ENCODE data around the gene MAST4.

MAST4 gene

DNA sequence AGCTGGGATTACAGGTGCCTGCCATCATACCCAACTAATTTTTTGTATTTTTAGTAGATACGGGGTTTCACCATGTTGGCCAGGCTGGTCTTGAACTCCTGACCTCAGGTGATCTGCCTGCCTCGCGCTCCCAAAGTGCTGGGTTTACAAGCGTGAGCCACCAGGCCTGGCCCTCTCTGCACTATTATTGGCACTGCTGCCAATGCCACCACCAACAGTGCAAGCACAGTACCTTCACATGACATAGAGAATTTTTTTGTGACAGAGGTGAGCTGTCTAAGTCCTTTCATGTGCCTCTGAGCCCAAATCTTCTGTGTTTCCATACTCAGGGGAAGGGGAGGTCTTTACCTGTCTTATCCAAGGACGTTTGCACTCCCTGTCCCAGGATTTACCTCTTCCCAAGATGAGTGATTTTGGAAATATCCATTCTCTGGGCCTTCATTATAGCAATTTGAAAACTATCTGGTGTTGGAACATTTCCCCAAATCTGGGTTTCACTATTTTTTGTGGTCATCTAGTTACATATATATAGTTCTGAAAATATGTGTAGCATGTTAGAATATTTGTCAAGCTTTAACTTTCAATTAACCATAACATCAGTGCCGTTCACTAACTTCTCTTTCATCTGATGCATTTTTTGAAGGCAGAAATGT is 605.8 kb downstream of the MAST4 start:
- no peaks in the 10 kb centered on the region for H3K27me3 ChIP-seq (ENCODE audit: control insufficient read depth, insufficient read depth, low read length)
- no peaks in the 10 kb centered on the region for H3K79me2 ChIP-seq
- H2AFZ ChIP-seq: no peak overlapping the region
- H3K4me3 ChIP-seq (ENCODE audit: low read depth, low read length): no peak overlapping the region
- no peak overlapping the region for H3K27ac ChIP-seq
- no peak overlapping the region for H3K9ac ChIP-seq
- H3K4me1 ChIP-seq: no peaks in the 10 kb centered on the region
- TF ChIP-seq, protein P1, sequence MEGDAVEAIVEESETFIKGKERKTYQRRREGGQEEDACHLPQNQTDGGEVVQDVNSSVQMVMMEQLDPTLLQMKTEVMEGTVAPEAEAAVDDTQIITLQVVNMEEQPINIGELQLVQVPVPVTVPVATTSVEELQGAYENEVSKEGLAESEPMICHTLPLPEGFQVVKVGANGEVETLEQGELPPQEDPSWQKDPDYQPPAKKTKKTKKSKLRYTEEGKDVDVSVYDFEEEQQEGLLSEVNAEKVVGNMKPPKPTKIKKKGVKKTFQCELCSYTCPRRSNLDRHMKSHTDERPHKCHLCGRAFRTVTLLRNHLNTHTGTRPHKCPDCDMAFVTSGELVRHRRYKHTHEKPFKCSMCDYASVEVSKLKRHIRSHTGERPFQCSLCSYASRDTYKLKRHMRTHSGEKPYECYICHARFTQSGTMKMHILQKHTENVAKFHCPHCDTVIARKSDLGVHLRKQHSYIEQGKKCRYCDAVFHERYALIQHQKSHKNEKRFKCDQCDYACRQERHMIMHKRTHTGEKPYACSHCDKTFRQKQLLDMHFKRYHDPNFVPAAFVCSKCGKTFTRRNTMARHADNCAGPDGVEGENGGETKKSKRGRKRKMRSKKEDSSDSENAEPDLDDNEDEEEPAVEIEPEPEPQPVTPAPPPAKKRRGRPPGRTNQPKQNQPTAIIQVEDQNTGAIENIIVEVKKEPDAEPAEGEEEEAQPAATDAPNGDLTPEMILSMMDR (IDR thresholded peaks at IDR 0.05): no peak
- no peaks in the 10 kb centered on the region for H3K9me3 ChIP-seq (ENCODE audit: control insufficient read depth, low read length)
- no peak overlapping the region for H3K4me2 ChIP-seq (ENCODE audit: low read length)
- no peaks in the 10 kb centered on the region for H3K36me3 ChIP-seq (ENCODE audit: control insufficient read depth, insufficient read depth, low read length)

DNA sequence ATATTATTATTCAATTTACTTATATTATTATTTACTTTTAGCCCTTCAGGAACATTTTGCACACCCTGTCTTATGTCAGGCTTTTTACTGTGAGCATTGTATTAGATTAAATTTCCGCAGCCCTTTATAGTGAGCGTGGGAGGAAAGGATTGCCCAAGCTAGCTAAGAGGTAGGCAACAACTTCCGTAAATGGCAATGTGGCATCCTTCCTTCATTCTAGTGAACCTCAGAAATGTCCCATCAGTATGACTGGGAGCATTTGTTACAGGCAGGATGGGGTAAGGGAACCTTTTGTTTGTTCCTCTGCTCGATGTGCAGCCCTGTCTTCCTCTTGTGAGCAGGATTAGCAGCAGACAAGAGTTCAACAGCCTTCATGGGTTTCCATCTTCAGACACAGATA is 606.6 kb downstream of the MAST4 start:
- H3K9ac ChIP-seq: no peak overlapping the region
- no peak overlapping the region for H3K27ac ChIP-seq
- no peaks in the 10 kb centered on the region for H3K27me3 ChIP-seq (ENCODE audit: control insufficient read depth, insufficient read depth, low read length)
- no peaks in the 10 kb centered on the region for H3K36me3 ChIP-seq (ENCODE audit: control insufficient read depth, insufficient read depth, low read length)
- no peak overlapping the region for H3K4me2 ChIP-seq (ENCODE audit: low read length)
- H3K4me1 ChIP-seq: no peaks in the 10 kb centered on the region
- no peak overlapping the region for H3K4me3 ChIP-seq (ENCODE audit: low read depth, low read length)
- no peaks in the 10 kb centered on the region for H3K79me2 ChIP-seq
- no peaks in the 10 kb centered on the region for H3K9me3 ChIP-seq (ENCODE audit: control insufficient read depth, low read length)
- no peak overlapping the region for H2AFZ ChIP-seq
- TF ChIP-seq, protein P1 (IDR thresholded peaks at IDR 0.05): no peak

DNA sequence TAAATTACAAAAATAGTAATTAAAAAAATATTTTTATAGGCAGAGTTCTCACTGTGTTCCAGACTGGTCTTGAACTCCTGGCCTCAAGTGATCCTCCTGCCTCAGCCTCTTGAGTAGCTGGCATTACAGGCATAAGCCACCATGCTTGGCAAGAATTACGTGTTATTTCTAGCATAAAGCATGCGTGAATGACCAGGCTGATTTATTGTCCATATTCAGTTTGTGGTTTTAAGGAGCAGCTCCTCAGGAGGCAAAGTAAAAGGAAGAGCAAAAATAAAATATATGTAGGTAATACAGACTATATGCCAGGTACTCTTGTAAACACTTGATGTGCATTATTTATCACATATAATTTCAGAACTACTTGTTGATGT is 607.5 kb downstream of the MAST4 start:
- no peaks in the 10 kb centered on the region for H3K36me3 ChIP-seq (ENCODE audit: control insufficient read depth, insufficient read depth, low read length)
- no peak overlapping the region for H3K4me2 ChIP-seq (ENCODE audit: low read length)
- H3K27ac ChIP-seq: no peak overlapping the region
- no peaks in the 10 kb centered on the region for H3K79me2 ChIP-seq
- no peak overlapping the region for H3K4me3 ChIP-seq (ENCODE audit: low read depth, low read length)
- H3K27me3 ChIP-seq (ENCODE audit: control insufficient read depth, insufficient read depth, low read length): no peaks in the 10 kb centered on the region
- no peak overlapping the region for H2AFZ ChIP-seq
- no peak overlapping the region for H3K9ac ChIP-seq
- TF ChIP-seq, protein P1 (IDR thresholded peaks at IDR 0.05): no peak
- no peaks in the 10 kb centered on the region for H3K4me1 ChIP-seq
- no peaks in the 10 kb centered on the region for H3K9me3 ChIP-seq (ENCODE audit: control insufficient read depth, low read length)

DNA sequence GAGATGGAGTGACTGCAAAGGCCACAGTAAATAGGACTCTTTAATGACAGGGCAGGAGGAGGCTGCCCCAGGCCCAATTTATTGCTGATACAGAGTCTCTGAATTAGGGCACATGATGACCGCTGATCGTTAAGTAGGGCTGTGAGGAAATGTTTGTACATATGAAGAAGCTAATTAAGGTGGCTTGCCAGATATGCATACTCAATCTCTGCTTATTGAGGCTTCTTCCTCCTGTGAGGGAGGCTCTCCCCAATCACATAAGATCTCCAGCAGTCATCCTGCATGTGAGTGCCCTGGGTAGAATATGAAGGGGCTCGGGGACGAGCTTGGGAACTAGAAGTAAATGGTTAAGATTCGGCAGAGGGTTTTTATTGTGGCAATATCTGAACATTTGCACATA is 608.6 kb downstream of the MAST4 start:
- Histone ChIP-seq H3K4me1 (no peaks in the 10 kb centered on the region), H3K27me3 (ENCODE audit: control insufficient read depth, insufficient read depth, low read length) (no peaks in the 10 kb centered on the region), H2AFZ (no peak overlapping the region), H3K36me3 (ENCODE audit: control insufficient read depth, insufficient read depth, low read length) (no peaks in the 10 kb centered on the region), H3K9ac (no peak overlapping the region), H3K4me2 (ENCODE audit: low read length) (no peak overlapping the region), H3K9me3 (ENCODE audit: control insufficient read depth, low read length) (no peaks in the 10 kb centered on the region), H3K4me3 (ENCODE audit: low read depth, low read length) (no peak overlapping the region), H3K27ac (no peak overlapping the region), H3K79me2 (no peaks in the 10 kb centered on the region)
- TF ChIP-seq, protein P1 (IDR thresholded peaks at IDR 0.05): no peak

DNA sequence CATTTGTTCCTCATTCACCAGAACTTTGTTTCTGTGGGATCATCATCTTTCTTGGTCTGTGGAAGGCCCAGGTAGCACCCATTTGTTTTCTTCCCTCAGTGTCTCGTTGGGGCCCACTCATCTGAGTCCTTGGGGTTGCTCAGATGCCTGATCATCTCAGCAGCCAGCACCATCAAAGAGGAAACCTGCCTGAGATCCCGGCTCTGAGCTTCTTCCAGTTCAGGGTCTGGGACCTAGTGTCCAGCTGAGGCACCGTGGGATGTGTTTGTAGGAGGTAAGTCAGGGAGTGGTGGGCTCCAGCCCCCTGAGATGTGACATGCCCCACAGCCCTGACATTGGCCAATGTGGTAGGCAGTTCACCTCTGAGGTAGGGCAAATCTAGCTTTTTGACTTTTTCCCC is 609.8 kb downstream of the MAST4 start:
- no peak overlapping the region for H3K9ac ChIP-seq
- no peak overlapping the region for H3K4me2 ChIP-seq (ENCODE audit: low read length)
- no peaks in the 10 kb centered on the region for H3K27me3 ChIP-seq (ENCODE audit: control insufficient read depth, insufficient read depth, low read length)
- H3K27ac ChIP-seq: no peak overlapping the region
- TF ChIP-seq, protein P1 (IDR thresholded peaks at IDR 0.05): no peak
- no peaks in the 10 kb centered on the region for H3K9me3 ChIP-seq (ENCODE audit: control insufficient read depth, low read length)
- no peak overlapping the region for H3K4me3 ChIP-seq (ENCODE audit: low read depth, low read length)
- H3K36me3 ChIP-seq (ENCODE audit: control insufficient read depth, insufficient read depth, low read length): no peaks in the 10 kb centered on the region
- H2AFZ ChIP-seq: no peak overlapping the region
- H3K79me2 ChIP-seq: no peaks in the 10 kb centered on the region
- H3K4me1 ChIP-seq: no peaks in the 10 kb centered on the region
